Stimulated activated CD4-positive, alpha-beta T cell treated with anti-CD3 and anti-CD28 coated beads, TNF-alpha, amount 100 ng/mL, for 1 hour (primary cell): ENCODE measurements around the gene ADD1.

Source experiments
- DNase-seq, 3 donors: peaks; one replicate each; pipeline ENCODE4 v3.0.0-alpha.2; 2020; ENCODE audit warnings: low read depth in 3 of 3, low spot score in 1 of 3

Gene ADD1

DNA sequence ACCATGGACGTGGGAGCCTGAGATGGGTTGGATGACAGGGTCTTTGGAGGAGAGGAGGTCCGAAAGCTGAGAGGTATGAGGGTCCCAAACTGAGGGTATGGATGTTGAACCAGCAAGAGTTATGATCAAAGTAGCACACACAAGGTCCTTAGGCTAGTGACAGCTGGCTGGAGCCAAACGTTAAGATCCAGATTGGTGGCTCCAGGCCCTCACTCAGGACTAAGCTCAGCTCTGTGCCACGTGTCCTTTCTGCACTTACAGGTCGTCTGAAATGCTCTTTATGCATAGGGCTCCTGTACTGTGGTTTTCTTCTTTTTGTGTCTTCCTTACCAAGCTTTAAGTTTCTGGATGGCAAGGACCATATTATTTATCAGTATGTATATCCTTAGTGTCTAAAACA lies 35.4 kb downstream of the ADD1 start:
- DNase-seq: no peak

DNA sequence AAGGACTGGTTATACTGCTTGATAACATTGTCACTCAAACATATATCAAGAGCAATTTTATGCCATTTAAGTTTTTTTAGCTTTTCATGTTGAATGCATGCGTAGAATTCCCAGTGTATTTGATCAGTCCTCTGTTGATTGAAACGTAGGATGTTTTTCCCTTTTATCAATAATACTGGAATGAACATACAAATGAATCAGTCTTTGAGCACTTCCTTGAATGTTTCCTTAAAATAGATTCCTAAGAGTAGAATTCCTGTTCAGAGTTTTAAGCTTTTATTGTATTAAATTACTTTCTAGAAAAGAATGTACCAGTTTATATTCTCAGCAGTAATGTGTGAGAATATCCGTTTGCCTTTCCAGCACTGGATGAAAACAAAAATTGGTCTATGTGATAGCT lies 37.8 kb downstream of the ADD1 start:
- no peak for DNase-seq

DNA sequence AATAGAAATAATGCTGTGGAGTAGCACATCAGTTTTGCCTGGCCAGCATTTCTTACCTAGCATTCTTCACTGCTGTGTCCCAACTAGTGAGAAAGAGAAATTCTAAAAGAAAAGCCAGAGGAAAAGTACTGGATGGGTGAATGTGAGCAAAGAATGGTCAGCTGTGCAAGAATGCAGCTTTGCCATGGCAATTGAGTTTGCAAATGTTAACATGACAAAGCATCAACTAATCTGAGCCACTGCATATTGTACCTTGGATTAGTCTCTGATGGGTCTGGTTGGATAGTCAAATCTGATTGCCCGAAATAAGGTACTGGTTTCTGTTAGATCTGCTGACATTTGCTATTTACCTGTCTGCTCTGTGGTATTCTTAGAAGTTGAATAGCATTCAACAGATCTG lies 38.7 kb downstream of the ADD1 start:
- DNase-seq: no peak

DNA sequence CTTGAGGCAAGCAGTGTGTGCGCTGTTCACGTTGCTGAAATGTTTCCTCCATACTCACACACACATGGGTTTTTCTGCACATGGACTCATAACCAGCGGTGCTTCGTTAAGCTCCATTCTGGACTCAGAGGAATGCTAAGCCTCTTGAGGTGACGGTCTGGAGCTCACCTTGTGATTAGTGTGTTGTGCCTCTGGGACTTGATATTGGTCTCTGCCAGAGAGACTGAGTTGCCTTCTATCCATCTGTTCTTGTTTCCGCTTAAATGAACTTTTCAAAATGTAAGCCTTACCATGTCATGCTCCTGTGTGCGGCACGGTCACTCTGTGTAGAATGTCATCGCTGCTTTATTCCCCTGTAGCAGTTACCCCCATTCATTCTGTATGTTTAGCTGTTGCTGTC lies 42.5 kb downstream of the ADD1 start:
- DNase-seq: no peak

DNA sequence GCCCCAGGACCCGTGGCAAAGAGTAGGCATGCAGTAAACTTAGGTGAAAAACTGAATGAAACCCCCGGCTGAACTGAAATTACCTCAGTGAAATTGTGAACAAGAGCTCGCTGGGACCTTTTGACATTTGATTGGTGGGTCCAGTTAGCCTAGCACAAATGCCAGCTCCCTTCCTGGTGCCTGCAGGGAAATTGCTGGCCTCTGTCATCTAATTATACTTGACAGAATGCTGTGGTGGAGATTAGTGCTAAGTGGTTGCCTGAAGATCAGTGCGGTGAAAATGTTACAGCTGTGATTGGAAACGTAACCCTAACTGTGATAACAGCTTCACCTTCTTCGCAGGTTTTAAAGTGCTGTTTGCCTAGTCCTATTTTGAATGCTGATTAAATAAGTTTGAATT lies 43.0 kb downstream of the ADD1 start:
- no peak for DNase-seq

DNA sequence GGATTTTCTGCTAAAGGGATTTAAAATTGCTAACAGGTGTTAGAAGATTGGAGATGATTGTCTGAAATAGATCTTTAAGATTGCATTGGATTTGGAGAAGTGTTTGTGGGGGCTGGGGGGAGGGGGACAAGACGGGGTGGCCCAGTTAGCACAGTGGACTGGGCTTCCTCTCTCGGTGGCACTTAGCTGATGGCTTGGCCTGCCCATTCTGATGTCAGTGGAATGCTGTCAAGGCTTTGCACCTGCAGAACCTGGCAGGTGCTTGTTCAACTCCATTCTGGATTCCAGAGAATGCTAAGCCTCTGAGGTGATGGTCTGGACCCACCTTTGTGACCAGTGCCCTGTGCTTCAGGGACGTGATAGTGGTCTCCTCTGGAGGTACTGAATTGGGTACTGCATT lies 43.7 kb downstream of the ADD1 start:
- DNase-seq: no peak

DNA sequence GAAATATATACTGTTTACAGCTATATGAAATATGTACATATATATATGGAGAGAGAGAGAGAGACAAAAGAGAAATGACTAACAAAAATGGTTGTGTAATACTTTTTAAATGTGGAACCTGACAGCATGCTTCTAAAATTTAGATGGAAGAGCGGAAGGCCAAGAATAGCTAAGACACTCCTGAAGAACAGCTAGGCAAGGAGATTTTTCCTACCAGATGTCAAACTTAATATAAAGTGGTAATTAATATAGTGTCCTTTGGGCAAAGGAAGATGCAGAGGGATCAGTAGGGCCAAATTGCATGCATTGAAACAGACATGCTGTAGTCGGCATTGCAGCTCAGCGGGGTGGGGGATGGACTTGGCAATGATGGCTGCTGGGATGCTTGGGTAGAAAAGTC lies 45.2 kb downstream of the ADD1 start:
- DNase-seq: no peak

DNA sequence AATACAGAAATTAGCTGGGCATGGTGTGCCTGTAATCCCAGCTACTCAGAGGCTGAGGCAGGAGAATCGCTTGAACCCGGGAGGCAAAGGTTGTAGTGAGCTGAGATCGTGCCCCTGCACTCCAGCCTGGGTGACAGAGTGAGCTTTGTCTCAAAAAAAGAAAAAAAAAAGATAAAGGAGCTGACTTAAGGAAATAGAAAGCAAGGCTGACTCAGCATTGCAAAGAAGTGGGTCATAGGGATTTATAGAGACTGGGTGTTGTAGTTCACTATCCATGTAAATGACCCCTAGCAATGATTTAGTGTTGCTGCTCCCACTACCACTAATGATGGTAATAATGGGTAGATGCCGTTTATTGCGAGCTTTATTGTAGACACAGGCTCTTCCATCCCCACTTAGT lies 47.6 kb downstream of the ADD1 start:
- no peak for DNase-seq

DNA sequence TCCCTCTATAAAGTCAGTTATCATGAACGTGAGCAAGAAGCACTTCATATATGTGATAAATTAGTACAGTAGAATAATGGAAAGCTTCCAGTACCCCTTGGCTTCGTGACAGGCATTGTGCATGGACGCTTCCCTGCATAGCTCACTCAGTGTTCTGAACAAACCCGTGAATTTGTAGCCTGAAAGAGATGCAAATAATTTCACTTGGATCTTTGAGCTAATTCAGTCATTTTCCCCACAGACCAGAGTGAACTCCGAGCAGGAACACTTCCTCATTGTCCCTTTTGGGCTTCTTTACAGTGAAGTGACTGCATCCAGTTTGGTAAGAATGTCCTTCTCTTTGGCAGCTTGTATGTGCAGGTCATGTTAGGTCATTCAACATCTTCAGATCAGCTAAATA lies 50.1 kb downstream of the ADD1 start:
- no peak for DNase-seq

DNA sequence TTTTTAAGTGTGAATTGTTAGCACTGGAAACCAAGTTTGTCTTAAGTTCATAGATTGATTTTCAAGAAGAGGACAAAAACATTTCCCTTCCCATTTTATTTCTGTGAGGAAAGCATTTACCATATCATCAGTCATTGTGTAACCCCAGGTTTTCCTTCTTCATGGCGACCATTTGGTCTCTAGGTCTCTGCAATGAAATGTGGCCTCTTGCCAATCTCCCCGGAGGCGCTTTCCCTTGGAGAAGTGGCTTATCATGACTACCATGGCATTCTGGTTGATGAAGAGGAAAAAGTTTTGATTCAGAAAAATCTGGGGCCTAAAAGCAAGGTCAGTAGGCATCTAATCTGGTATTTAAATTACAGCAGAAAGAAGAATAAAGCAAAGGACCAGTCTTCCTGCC lies 54.4 kb downstream of the ADD1 start:
- DNase-seq: no peak

DNA sequence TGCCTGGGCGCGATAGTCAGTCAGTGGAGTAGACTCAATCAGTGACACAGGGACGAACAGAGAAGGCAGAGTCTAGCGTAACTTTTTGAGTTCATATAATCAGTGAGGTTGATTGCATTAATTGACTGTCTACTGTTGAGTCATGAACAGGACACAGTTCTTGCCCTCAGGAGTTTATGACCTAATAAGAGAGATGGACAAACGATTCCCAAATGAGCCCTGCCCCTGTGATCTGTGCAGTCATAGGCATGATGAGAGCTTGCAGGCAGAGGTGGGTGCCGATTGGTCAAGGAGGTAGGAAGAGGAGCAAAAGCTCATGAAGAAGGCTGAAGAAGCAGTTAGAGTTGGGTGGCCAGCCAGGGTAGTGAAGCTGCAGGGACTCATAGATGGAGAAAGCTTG lies 57.1 kb downstream of the ADD1 start:
- DNase-seq: no peak

DNA sequence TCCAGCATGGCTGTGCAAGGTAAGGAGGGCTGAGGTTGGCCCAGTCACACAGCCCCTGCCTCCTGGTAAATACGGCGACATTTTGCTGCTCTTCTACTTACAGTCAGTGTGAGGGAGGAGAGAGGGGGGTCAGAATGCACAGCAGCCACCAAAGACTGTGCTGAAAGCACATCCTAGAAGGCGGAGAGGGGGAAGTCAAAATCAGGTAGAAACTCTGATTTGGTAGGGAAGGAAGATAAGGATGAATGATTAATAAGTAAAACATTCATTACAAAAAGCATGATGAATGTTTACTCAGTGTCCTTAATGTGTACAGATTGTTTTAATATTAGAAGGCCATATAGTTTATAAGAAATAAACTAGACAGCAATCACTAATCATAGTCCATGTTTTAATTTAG lies 57.5 kb downstream of the ADD1 start:
- no peak for DNase-seq

DNA sequence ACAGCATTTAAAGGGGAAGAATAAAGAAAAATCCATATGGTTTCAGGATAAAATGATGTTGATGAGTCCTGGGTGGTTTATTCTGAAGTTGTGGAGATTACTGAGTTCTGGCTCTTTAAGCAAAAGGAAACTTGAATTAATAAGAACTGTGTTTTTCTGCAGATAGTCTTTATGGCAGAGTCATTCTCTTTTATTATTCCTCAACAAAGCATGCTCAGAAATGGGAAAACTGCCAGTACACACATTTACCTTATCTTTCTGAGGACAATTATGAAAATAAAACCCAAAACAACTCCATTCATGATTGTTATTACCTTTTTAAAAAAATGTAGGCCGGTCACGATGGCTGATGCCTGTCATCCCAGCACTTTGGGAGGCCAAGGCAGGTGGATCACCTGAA lies 58.5 kb downstream of the ADD1 start:
- DNase-seq: no peak

DNA sequence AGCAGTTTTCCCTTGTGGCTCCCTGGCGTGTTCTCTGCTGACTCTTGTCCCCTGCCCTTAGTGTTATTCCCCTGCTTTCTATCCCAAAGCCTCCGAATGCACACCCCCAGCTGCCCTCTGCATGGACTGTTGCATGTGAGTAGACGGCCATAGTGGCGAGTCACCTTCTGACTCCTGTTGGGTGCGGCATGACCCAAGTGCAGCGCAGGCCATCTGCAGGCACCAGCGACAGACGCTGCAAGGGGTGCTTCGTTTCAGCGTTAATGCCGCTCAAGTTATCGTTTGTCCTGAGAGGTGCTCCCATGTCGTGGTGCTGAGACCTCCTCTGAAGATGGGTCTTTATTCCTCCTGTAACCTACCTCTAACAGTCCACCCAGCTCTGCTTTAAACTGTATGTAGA lies 61.9 kb downstream of the ADD1 start:
- no peak for DNase-seq

DNA sequence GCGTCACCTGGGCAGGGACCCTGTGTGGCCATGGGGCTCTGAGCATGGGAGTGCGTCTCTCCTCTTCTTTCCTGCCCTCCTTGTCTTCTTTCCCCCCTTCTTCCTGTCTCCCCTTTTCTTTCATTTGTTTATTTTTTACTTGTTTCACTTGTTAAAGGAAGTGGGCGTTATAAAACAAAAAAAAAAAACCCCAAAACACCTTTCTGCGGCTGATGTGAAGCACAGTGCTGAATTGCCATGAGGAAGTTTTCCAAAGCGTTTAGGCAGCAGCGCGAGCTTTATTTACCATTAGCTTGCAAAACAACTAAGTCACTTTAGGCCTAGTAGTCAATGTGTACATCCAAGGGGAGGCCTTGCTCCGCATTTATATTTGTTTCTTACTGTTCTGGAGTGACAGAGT lies 62.6 kb downstream of the ADD1 start:
- no peak for DNase-seq

DNA sequence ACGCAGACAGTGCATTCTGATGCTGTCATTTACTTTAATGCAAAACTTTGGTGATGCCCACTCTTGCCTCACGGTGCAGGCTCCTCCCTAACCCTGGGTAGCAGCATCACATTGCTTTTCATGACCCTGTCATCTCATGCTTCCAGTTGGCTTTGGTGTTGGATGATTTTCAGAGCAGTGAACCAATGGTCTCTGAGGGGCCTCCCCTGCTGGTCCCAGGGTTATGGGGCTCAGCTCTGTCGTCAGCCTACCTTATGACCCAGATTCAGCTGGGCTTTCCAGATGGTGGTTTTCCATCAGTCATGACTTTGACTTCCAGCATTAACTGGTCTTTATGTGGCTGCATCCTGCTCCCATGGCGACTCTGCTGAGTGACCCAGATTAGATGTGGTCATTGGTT lies 63.6 kb downstream of the ADD1 start:
- no peak for DNase-seq

DNA sequence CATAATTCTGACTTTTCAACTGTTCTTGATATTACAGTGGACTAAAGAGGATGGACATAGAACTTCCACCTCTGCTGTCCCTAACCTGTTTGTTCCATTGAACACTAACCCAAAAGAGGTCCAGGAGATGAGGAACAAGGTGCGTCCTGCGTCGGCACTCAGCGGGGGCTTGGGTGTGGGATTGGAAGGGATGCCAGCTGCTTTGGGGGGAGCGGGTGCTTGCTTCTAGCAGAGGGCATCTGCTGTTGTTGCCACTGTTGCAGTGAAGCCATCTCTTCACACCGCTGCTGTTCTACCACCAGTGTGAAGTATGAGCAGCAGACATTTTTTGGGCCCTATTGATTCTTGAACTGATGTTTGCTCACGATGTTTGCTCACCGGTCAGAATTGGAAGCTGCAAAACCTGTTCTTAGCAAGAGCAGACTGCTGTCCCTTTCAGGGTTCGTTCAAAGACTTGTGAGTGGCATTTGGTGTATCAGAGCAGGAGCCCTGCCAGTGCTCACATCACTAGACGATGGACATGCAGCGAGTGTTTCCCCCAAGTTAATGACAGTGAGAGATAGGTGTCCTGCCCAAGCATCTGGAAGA lies 64.2 kb downstream of the ADD1 start:
- DNase-seq: no peak

DNA sequence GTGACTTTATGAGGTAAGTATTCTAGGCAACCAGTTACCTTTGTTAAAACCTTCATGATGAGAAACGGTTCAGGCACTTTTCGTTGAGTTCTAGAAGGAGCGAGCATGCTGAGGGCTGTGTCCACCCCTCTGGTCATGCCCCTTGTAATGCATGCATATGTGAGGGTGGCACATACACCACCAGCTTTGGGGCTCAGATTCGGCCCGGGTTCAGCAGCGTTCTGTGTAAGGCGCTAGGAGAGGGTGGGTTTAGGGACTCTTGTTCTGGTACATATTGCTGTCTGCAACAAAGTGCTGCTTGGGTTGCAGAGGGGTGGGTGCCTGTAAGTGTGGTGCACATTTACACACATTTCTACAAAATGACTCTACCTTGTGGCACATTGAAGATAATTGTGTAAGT lies 65.0 kb downstream of the ADD1 start:
- DNase-seq: no peak

DNA sequence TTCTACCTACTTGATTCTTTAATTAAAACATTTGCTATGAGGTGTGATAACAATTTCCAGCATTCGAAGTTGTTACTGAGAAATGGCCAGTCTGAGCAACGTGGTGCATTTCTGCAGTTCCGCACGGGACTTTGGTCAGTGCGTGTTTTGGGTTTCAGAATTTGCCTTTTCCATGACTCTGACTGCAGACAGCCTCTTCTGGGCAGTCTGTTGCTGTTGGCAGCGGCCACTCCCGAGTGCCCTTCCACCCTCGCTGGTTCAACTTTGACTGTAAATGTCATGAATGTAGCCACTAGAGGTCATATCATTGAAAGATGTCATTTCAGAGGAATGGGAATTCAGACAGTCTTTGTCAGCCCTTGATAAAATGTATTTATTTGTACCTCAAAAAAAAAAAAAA lies 65.9 kb downstream of the ADD1 start:
- no peak for DNase-seq

DNA sequence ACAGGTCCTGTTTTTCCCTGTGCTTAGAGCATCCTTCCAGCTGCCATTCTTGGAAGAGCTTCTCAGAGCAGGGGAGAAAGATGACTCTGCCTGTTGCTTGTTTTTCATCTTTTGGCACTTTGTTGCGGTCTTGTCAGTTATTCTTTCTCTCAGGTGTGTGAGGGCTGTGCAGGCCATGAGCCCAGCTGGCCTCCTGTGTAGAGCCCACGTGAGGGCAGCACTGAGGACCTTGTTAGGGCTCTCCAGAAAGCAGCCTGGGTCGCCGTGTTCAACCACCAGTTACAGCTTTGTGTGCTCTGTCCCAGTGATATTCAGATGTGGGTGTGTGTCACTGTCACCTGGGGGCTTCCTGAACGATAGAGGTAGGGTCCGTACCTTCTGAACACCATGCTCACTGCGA lies 66.8 kb downstream of the ADD1 start:
- DNase-seq: no peak

DNA sequence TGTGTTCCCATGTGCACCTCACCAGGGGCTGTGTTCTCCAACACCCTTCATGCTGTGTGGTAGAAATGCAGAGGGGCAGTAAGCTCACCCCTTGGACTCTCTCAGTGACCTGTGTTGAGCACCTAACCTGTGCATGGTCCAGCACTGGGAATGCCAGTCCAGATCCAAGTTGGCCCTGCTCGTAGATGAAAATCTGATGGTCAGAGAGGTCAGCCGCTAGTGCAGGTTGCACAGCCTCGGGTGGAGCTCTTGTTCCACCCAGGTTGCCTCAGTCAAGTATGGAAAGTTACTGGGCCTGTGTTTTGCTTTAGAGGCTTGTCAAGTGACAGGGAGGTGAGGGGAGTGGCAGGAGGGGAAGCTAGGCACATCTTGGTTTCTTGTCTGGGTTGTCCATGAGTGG lies 68.2 kb downstream of the ADD1 start:
- no peak for DNase-seq

DNA sequence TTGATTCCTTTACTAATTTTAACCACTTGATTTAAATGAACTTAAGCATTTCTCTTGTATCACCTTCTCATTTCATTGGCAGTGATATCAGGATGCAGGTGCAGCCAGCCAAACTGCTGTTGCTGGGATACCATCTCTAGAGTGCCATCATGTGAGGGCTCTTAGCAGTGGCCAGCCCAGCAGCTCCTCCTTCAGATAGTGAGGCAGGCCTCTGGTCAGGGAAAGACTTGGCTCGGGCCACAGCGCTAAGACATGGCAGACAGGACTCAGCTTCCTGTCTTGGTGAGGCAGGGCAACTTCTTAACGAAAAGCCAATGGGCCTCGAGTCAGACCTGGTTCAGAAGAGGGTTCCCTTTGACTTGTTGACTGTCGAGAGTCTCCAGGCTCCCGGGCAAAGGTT lies 69.5 kb downstream of the ADD1 start:
- DNase-seq: no peak

DNA sequence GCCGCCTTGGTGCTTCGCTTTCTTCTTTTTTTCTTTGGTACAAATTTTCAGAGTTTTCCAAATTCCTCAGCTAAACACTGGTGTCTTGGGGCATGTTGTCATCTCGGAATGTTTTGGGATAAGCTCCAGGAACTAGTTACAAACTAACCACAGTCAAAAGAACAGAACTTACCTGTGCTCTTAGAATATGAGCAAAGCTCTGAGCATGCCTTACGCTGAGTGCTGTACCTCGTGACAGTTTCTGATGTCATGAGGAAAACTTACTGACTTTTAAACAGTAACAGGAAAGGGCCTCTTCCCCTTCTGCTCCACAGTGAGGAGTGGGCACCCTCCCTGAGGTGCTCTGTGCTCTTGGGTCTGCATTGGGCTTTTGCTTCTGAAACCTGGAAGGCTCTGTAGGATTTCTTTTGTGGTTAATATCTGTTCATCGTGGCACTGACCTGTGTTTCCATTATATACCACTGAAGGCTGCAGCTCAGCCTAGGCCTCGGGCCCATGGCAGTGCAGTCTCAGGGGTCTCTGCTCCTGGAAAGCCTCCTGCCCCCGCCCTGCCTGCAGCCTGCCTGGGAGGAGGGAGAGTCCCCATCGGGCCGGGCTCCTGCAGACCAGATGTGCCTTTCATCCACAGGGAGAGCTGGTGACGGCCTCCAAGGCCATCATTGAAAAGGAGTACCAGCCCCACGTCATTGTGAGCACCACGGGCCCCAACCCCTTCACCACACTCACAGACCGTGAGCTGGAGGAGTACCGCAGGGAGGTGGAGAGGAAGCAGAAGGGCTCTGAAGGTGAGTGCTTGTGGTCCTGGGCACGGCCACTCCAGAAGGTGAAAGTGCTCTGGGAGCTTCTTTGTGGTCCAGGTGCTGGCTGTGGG lies 70.8 kb downstream of the ADD1 start:
- DNase-seq: no peak
